Umbilical cord (tissue), 2 donors: ENCODE measurements around the gene SFN. TPM values are rescaled to one million over a fixed set of nuclear protein-coding genes. Genes with fewer than 3 reads are reported as not detected.

Experiments used
- DNase-seq: peaks from one replicate; pipeline ENCODE4 v3.0.0-alpha.2; 2015; ENCODE audit warnings: low spot score
- total RNA-seq: library from RNA; depleted of rRNA; stranded (reverse); fragments of >200 nt; gene quantifications from one replicate; pipeline ENCODE4 v1.2.3, GENCODE V29; 2014; ENCODE audit warnings: low replicate concordance; ENCODE audit not compliant: insufficient read depth

Gene SFN
- total RNA-seq, 1 donor from 2014 or later = 21.4 TPM

- no peak for DNase-seq
Observed at GRCh38 chr1:26911399-26912146, 48.6 kb downstream of the SFN start.

- no peak for DNase-seq
Observed at GRCh38 chr1:26912147-26912490, 49.2 kb downstream of the SFN start.

- no peak for DNase-seq
Observed at GRCh38 chr1:26913389-26913753, 50.4 kb downstream of the SFN start.

Other genes starting within 250 kb of the SFN start
- gene ARID1A, start 167.1 kb upstream of the SFN start, total RNA-seq = 28.4 TPM
- 11.1 TPM for gene PIGV, start 75.2 kb upstream of the SFN start, total RNA-seq
- 16.4 TPM for gene ZDHHC18, start 36.5 kb upstream of the SFN start, total RNA-seq
- gene GPN2, start 27.1 kb downstream of the SFN start, total RNA-seq = 6.3 TPM
- 5.3 TPM for gene GPATCH3, start 37.3 kb downstream of the SFN start, total RNA-seq
- not detected for gene NR0B2, start 50.8 kb downstream of the SFN start, total RNA-seq
- gene NUDC, start 58.6 kb downstream of the SFN start, total RNA-seq = 18.5 TPM
- 3.1 TPM for gene KDF1, start 97.3 kb downstream of the SFN start, total RNA-seq
- 12.0 TPM for gene TRNP1, start 130.5 kb downstream of the SFN start, total RNA-seq
- 38.8 TPM for gene TENT5B, start 149.7 kb downstream of the SFN start, total RNA-seq